WTC11 (cell line): ENCODE measurements around the gene TRPV5. TPM values are rescaled to one million over a fixed set of nuclear protein-coding genes. Genes with fewer than 3 reads are reported as not detected.

Source experiments
- ATAC-seq: fragments of 200-7000 bp; cut with Tn5 transposase; 2 replicates; pipeline ENCODE4 v1.10.0; 2021; ENCODE audit warnings: mild to moderate bottlenecking, moderate library complexity
- CTCF ChIA-PET: fragments of 300-600 bp; sonication (Branson Sonifier 250); formaldehyde crosslinking; loops from one replicate; lab custom pipeline; 2021; ENCODE audit warnings: antibody characterized with exemption; lab: Charles Lee
- POLR2A ChIA-PET: fragments of 350-600 bp; sonication (Branson Sonifier 250); formaldehyde crosslinking; loops from one replicate; lab custom pipeline; 2021; ENCODE audit warnings: antibody characterized with exemption; lab: Charles Lee
- DNase-seq: peaks from one replicate; pipeline ENCODE4 v3.0.0; 2021; ENCODE audit warnings: low spot score
- H3K27ac Mint-ChIP-seq: 2 replicates; pipeline ENCODE4 v1.8.0; 2021; ENCODE audit warnings: mixed read lengths
- H3K27me3 Mint-ChIP-seq: 2 replicates; pipeline ENCODE4 v1.8.0; 2021; ENCODE audit warnings: low read depth, mild to moderate bottlenecking, moderate library complexity, mixed read lengths
- H3K36me3 Mint-ChIP-seq: 2 replicates; pipeline ENCODE4 v1.8.0; 2021; ENCODE audit warnings: mixed read lengths
- H3K4me1 Mint-ChIP-seq: 2 replicates; pipeline ENCODE4 v1.8.0; 2022; ENCODE audit warnings: mixed read lengths
- H3K4me3 Mint-ChIP-seq: 2 replicates; pipeline ENCODE4 v1.8.0; 2021; ENCODE audit warnings: mild to moderate bottlenecking, moderate library complexity, mixed read lengths
- H3K9me3 Mint-ChIP-seq: 2 replicates; pipeline ENCODE4 v1.8.0; 2021; ENCODE audit warnings: mixed read lengths
- CBFB ChIP-seq: sonication (generic); formaldehyde crosslinking; IDR thresholded peaks from 2 replicates; pipeline ENCODE4 v1.8.1; 2022; ENCODE audit warnings: mild to moderate bottlenecking, low read depth, missing genetic modification reagents
- ELF4 ChIP-seq: sonication (generic); formaldehyde crosslinking; IDR thresholded peaks from 2 replicates; pipeline ENCODE4 v1.8.1; 2022; ENCODE audit warnings: low read depth, mild to moderate bottlenecking, moderate library complexity, missing genetic modification reagents
- FOXJ3 ChIP-seq: sonication (generic); formaldehyde crosslinking; IDR thresholded peaks from 2 replicates; pipeline ENCODE4 v1.9.0; 2021; ENCODE audit warnings: missing genetic modification reagents, mild to moderate bottlenecking, borderline replicate concordance
- GABPB1 ChIP-seq: sonication (generic); formaldehyde crosslinking; IDR thresholded peaks from 2 replicates; pipeline ENCODE4 v1.8.1; 2023; ENCODE audit warnings: mild to moderate bottlenecking, missing genetic modification reagents
- GTF2I ChIP-seq: fragments of 250-450 bp; sonication (Bioruptor Pico); conservative IDR thresholded peaks from 2 replicates; pipeline ENCODE4 v1.4.0; 2021; ENCODE audit warnings: mild to moderate bottlenecking
- MXD4 ChIP-seq: fragments of 250-450 bp; sonication (Bioruptor Pico); IDR thresholded peaks from 2 replicates; pipeline ENCODE4 v1.8.0; 2021; ENCODE audit warnings: mild to moderate bottlenecking, moderate library complexity, borderline replicate concordance
- NR2C2 ChIP-seq: sonication (generic); formaldehyde crosslinking; IDR thresholded peaks from 2 replicates; pipeline ENCODE4 v1.8.0; 2022; ENCODE audit warnings: mild to moderate bottlenecking, missing genetic modification reagents
- NR3C1 ChIP-seq: sonication (generic); formaldehyde crosslinking; conservative IDR thresholded peaks from 2 replicates; pipeline ENCODE4 v1.8.1; 2023; ENCODE audit warnings: low read depth, mild to moderate bottlenecking, missing genetic modification reagents
- OVOL2 ChIP-seq: fragments of 250-450 bp; sonication (Bioruptor Pico); IDR thresholded peaks from 2 replicates; pipeline ENCODE4 v1.9.0; 2021; ENCODE audit warnings: mild to moderate bottlenecking, borderline replicate concordance
- TP53 ChIP-seq: sonication (generic); formaldehyde crosslinking; IDR thresholded peaks from 2 replicates; pipeline ENCODE4 v1.8.1; 2023; ENCODE audit warnings: mild to moderate bottlenecking, missing genetic modification reagents
- ZNF121 ChIP-seq: sonication (generic); formaldehyde crosslinking; IDR thresholded peaks from 2 replicates; pipeline ENCODE4 v1.8.0; 2023; ENCODE audit warnings: missing genetic modification reagents
- ZNF219 ChIP-seq: sonication (generic); formaldehyde crosslinking; IDR thresholded peaks from 2 replicates; pipeline ENCODE4 v1.8.0; 2023; ENCODE audit warnings: missing genetic modification reagents, mild to moderate bottlenecking, borderline replicate concordance
- ZNF671 ChIP-seq: fragments of 250-450 bp; sonication (Bioruptor Pico); IDR thresholded peaks from 2 replicates; pipeline ENCODE4 v1.8.0; 2021; ENCODE audit warnings: mild to moderate bottlenecking
- total RNA-seq: library from RNA; stranded (reverse); gene quantifications from 3 replicates; pipeline ENCODE4 v1.2.3, GENCODE V29; 2021
- TF ChIP-seq, protein P1 (sequence below): fragments of 200-600 bp; IDR thresholded peaks from 2 replicates; pipeline ENCODE4 v1.8.0; 2022; ENCODE audit warnings: antibody characterized with exemption
- TF ChIP-seq, protein P2 (sequence below): sonication (generic); formaldehyde crosslinking; conservative IDR thresholded peaks from 2 replicates; pipeline ENCODE4 v1.8.1; 2022; ENCODE audit warnings: mild to moderate bottlenecking, missing genetic modification reagents
- TF ChIP-seq, protein P3 (sequence below): sonication (generic); formaldehyde crosslinking; IDR thresholded peaks from 2 replicates; pipeline ENCODE4 v1.8.1; 2022; ENCODE audit warnings: low read depth, missing genetic modification reagents, borderline replicate concordance
- TF ChIP-seq, protein P4 (sequence below): sonication (generic); formaldehyde crosslinking; IDR thresholded peaks from 2 replicates; pipeline ENCODE4 v1.8.1; 2023; ENCODE audit warnings: mild to moderate bottlenecking, missing genetic modification reagents
- TF ChIP-seq, protein P5 (sequence below): fragments of 250-450 bp; sonication (Bioruptor Pico); conservative IDR thresholded peaks from 2 replicates; pipeline ENCODE4 v1.9.0; 2021; ENCODE audit warnings: mild to moderate bottlenecking
- TF ChIP-seq, protein P6 (sequence below): sonication (generic); formaldehyde crosslinking; IDR thresholded peaks from 2 replicates; pipeline ENCODE4 v1.8.1; 2022; ENCODE audit warnings: missing genetic modification reagents, borderline replicate concordance

The TRPV5 gene
- total RNA-seq, 1 experiment from 2014 or later: not detected

DNA sequence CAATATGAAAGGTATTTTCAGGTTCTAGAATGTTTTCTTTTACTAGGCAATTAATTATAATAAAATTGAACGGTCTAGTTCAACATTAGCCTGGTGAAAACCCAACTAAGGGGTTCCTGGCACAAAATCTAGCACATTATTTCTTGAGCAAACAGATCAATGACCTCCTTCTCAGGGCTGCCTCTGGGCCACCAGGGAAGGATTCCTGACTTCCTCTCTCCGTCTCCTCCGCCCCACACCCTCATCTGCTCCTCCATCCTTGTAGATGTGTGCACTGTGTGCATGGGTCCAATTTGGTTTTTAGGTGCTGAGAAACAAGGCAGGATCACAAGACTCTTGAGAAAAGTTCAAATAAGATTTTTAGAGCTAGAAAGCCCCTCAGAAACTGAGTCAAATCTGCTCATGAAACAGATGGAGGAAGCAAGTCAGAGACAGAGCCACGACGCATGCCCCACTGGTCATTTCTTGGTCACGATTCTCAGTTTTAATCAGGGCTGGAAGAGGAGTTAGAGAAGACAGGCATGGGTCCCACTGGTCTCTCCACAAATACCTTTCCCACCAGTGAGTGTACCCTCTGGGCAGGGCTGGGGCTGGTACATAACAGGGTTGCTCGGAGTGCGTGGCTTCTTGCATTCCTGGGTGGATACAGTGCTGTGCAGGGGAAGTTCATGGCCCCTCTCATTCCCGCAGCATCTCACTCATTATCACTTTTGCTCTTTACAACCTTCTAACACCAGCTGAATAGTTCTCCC is 51.8 kb downstream of the TRPV5 start (continued):
- TF ChIP-seq GTF2I (CRISPR knock-in tag) (no peak), FOXJ3 (no peak), GABPB1 (CRISPR knock-in tag) (no peak), NR2C2 (CRISPR knock-in tag) (no peak), ZNF121 (CRISPR knock-in tag) (no peak)
- TF ChIP-seq, protein P1, sequence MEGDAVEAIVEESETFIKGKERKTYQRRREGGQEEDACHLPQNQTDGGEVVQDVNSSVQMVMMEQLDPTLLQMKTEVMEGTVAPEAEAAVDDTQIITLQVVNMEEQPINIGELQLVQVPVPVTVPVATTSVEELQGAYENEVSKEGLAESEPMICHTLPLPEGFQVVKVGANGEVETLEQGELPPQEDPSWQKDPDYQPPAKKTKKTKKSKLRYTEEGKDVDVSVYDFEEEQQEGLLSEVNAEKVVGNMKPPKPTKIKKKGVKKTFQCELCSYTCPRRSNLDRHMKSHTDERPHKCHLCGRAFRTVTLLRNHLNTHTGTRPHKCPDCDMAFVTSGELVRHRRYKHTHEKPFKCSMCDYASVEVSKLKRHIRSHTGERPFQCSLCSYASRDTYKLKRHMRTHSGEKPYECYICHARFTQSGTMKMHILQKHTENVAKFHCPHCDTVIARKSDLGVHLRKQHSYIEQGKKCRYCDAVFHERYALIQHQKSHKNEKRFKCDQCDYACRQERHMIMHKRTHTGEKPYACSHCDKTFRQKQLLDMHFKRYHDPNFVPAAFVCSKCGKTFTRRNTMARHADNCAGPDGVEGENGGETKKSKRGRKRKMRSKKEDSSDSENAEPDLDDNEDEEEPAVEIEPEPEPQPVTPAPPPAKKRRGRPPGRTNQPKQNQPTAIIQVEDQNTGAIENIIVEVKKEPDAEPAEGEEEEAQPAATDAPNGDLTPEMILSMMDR: no peak

DNA sequence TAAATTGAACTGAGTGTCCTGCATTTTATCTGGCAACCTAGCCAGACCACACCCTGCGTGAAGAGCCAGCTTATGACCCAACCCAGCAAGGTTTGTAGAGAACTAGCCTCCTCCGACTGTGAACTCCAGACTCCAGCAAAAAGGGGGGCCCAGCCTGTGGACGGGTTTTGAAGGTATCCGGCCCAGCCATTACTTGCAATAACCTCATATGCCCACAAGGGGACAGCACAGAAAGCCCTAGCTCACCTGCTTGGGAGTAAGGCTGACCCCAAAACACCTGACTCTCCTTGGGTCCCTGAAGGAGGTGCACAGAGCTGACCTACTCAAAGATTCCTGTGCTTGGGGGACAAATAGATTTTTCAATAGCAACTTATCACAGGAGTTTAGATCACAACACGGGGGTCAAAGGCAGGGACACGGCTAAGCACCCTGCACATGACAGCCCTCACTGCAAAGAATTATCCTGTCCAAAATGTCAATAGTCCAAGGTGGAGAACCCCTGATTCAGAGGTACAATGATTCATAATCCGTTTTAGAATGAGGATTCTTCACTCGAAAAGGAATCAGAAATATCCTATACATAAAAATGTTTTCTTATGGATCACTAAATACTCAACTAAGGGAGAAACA is 52.6 kb downstream of the TRPV5 start:
- Mint-ChIP-seq H3K36me3 (no peaks in the 10 kb centered on the region), H3K27ac (no peak overlapping the region), H3K9me3 (no peaks in the 10 kb centered on the region), H3K4me3 (no peak overlapping the region), H3K4me1 (peaks cover 6% of the 10 kb centered on the region), H3K27me3 (no peaks in the 10 kb centered on the region; the same call in 1 of the 2 replicates)
- ChIA-PET POLR2A (no interaction called here), CTCF (interaction anchor here (0.6 to 4.4 kb wide), 38 partner anchors 10 to 633 kb away, joined by 3 to 30 read pairs (median 4); partner anchors contain the start of gene KEL)
- ATAC-seq: peak; percentile 72
- DNase-seq: peak; percentile 72
- TF ChIP-seq TP53 (CRISPR knock-in tag): no peak
- TF ChIP-seq, protein P1: peak; percentile 96

DNA sequence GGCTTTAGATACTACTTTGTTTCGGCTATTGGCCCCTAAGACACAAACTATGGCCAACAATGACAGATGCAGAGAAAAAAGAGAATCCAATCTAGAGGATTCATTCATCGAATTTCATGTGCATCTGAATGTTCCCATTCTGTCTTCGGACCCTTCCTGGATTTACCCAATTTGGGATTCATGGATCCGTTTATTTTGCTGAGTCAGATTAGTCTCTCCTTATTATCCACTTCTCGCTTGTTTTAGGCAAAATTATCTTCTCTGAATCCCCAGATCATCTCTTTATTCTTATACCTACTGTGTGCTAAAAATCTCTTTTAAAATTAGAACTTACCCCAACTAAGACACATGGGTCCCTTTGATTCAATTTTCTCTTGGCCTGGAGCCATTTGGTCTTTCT is 54.5 kb downstream of the TRPV5 start:
- Mint-ChIP-seq H3K4me1 (no peaks in the 10 kb centered on the region), H3K36me3 (no peaks in the 10 kb centered on the region), H3K9me3 (no peaks in the 10 kb centered on the region; the same call in 1 of the 2 replicates), H3K27me3 (no peaks in the 10 kb centered on the region; the same call in 1 of the 2 replicates), H3K4me3 (no peak overlapping the region), H3K27ac (no peak overlapping the region)
- ATAC-seq (no peak), DNase-seq (no peak)
- ChIA-PET POLR2A (no interaction called here), CTCF (interaction anchor here (1.3 to 2.3 kb wide), 2 partner anchors 47 to 82 kb away, joined by 5 to 17 read pairs; partner anchors contain the start of gene KEL)
- TF ChIP-seq ZNF219 (CRISPR knock-in tag): no peak
- TF ChIP-seq, protein P2, sequence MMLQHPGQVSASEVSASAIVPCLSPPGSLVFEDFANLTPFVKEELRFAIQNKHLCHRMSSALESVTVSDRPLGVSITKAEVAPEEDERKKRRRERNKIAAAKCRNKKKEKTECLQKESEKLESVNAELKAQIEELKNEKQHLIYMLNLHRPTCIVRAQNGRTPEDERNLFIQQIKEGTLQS (CRISPR knock-in tag): no peak
- TF ChIP-seq, protein P3, sequence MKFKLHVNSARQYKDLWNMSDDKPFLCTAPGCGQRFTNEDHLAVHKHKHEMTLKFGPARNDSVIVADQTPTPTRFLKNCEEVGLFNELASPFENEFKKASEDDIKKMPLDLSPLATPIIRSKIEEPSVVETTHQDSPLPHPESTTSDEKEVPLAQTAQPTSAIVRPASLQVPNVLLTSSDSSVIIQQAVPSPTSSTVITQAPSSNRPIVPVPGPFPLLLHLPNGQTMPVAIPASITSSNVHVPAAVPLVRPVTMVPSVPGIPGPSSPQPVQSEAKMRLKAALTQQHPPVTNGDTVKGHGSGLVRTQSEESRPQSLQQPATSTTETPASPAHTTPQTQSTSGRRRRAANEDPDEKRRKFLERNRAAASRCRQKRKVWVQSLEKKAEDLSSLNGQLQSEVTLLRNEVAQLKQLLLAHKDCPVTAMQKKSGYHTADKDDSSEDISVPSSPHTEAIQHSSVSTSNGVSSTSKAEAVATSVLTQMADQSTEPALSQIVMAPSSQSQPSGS: no peak
- TF ChIP-seq ELF4: no peak
- TF ChIP-seq GTF2I (CRISPR knock-in tag): no peak
- TF ChIP-seq, protein P4, sequence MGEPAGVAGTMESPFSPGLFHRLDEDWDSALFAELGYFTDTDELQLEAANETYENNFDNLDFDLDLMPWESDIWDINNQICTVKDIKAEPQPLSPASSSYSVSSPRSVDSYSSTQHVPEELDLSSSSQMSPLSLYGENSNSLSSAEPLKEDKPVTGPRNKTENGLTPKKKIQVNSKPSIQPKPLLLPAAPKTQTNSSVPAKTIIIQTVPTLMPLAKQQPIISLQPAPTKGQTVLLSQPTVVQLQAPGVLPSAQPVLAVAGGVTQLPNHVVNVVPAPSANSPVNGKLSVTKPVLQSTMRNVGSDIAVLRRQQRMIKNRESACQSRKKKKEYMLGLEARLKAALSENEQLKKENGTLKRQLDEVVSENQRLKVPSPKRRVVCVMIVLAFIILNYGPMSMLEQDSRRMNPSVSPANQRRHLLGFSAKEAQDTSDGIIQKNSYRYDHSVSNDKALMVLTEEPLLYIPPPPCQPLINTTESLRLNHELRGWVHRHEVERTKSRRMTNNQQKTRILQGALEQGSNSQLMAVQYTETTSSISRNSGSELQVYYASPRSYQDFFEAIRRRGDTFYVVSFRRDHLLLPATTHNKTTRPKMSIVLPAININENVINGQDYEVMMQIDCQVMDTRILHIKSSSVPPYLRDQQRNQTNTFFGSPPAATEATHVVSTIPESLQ (CRISPR knock-in tag): no peak
- no peak for TF ChIP-seq CBFB
- TF ChIP-seq MXD4 (CRISPR knock-in tag): no peak
- no peak for TF ChIP-seq NR3C1 (CRISPR knock-in tag)
- TF ChIP-seq, protein P5, sequence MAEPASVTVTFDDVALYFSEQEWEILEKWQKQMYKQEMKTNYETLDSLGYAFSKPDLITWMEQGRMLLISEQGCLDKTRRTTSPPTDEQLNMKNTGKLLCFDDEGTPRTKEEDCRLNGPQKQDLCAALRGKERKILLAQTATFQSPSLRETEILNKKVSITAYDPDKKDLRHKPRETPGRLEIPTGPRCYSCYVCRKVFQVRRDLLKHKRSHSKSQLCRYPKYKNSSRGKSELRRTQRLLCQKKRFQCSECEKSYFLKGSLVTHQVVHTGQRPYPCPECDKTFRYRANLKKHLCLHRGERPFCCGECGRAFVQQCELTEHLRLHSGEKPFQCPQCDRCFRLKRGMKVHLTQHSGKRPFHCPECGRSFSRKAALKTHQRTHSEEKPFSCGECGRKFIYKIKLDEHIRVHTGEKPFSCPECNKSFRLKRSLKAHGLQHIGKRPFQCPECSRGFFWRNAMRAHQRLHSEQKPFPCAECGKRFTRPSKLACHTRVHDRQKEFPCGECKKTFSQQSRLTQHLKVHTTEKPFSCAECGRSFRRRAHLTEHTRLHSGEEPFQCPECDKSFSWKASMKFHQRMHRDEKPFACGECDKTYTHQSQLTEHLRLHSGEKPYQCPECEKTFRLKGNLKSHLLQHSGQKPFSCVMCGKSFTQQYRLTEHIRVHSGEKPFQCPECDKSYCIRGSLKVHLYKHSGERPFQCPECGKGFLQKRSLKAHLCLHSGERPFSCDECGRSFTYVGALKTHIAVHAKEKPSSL (CRISPR knock-in tag): no peak
- no peak for TF ChIP-seq OVOL2
- no peak for TF ChIP-seq ZNF671 (CRISPR knock-in tag)
- TF ChIP-seq, protein P6, sequence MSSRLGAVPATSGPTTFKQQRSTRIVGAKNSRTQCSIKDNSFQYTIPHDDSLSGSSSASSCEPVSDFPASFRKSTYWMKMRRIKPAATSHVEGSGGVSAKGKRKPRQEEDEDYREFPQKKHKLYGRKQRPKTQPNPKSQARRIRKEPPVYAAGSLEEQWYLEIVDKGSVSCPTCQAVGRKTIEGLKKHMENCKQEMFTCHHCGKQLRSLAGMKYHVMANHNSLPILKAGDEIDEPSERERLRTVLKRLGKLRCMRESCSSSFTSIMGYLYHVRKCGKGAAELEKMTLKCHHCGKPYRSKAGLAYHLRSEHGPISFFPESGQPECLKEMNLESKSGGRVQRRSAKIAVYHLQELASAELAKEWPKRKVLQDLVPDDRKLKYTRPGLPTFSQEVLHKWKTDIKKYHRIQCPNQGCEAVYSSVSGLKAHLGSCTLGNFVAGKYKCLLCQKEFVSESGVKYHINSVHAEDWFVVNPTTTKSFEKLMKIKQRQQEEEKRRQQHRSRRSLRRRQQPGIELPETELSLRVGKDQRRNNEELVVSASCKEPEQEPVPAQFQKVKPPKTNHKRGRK: no peak
